ENCODE results near the gene CYP51A1. TPM values are rescaled to one million over a fixed set of nuclear protein-coding genes. Genes with fewer than 3 reads are reported as not detected.

CYP51A1 gene
- polyA plus RNA-seq, 1 donor (not counting 4 experiments of a cell fraction or from before 2014, with no cell fraction given) = 55.1 TPM

GRCh38 chr7:92095380-92095779, 38.9 kb downstream of the CYP51A1 start:
- no peaks in the 10 kb centered on the region for H3K27me3 ChIP-seq (ENCODE audit: control insufficient read depth, extremely low read depth, insufficient read depth, low read length)
- peaks cover 9 to 17% of the 10 kb centered on the region in 2 experiments for H3K36me3 ChIP-seq (ENCODE audit: control insufficient read depth in 2 of 2, extremely low read depth in 1 of 2, insufficient read depth in 2 of 2, low read length in 2 of 2)
- no peaks in the 10 kb centered on the region for H3K9me3 ChIP-seq (ENCODE audit: control insufficient read depth, low read depth, low read length)
- no peak for FAIRE-seq
- no peaks in the 10 kb centered on the region for H3K4me1 ChIP-seq (ENCODE audit: control insufficient read depth, extremely low read depth, insufficient read depth, low read length)
- no peak overlapping the region for H3K4me3 ChIP-seq (ENCODE audit: control insufficient read depth in 2 of 3, extremely low read depth in 1 of 3, insufficient read depth in 2 of 3, low read depth in 1 of 3, low read length in 3 of 3)
- no peaks in the 10 kb centered on the region for H4K20me1 ChIP-seq (ENCODE audit: control insufficient read depth, extremely low read depth, insufficient read depth, low read length)
- H3K4me2 ChIP-seq (ENCODE audit: control insufficient read depth, extremely low read depth, insufficient read depth, low read depth, low read length) = no peak overlapping the region
- no peaks in the 10 kb centered on the region for H3K9me1 ChIP-seq (ENCODE audit: control insufficient read depth, extremely low read depth, insufficient read depth, low read length)
- dilution Hi-C loops (cut with MboI; ENCODE audit: extremely low pct_ligation_motif_present, low sequenced_read_pairs) = no loop called here
- no peak overlapping the region for H3K27ac ChIP-seq (ENCODE audit: control insufficient read depth, insufficient read depth, low read length)
- no peaks in the 10 kb centered on the region for H3K79me2 ChIP-seq (ENCODE audit: control insufficient read depth, insufficient read depth, low read length)
- H2AFZ ChIP-seq (ENCODE audit: control insufficient read depth, low read length) = no peak overlapping the region
- H3K9ac ChIP-seq (ENCODE audit: control insufficient read depth, extremely low read depth, insufficient read depth, low read length) = no peak overlapping the region
- TF ChIP-seq, protein P1, sequence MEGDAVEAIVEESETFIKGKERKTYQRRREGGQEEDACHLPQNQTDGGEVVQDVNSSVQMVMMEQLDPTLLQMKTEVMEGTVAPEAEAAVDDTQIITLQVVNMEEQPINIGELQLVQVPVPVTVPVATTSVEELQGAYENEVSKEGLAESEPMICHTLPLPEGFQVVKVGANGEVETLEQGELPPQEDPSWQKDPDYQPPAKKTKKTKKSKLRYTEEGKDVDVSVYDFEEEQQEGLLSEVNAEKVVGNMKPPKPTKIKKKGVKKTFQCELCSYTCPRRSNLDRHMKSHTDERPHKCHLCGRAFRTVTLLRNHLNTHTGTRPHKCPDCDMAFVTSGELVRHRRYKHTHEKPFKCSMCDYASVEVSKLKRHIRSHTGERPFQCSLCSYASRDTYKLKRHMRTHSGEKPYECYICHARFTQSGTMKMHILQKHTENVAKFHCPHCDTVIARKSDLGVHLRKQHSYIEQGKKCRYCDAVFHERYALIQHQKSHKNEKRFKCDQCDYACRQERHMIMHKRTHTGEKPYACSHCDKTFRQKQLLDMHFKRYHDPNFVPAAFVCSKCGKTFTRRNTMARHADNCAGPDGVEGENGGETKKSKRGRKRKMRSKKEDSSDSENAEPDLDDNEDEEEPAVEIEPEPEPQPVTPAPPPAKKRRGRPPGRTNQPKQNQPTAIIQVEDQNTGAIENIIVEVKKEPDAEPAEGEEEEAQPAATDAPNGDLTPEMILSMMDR (optimal IDR thresholded peaks at IDR 0.05 in 1 of 3, IDR thresholded peaks at IDR 0.05 in 1 of 3, conservative IDR thresholded peaks at IDR 0.05 in 1 of 3; ENCODE audit: extremely low read depth in 1 of 3, insufficient read depth in 2 of 3, low read length in 3 of 3) = no peak
- TF ChIP-seq EZH2 (IDR thresholded peaks at IDR 0.05; ENCODE audit: low read length) = no peak
- no peak for DNase-seq (ENCODE audit: low read depth, low spot score)

- DNase-seq (ENCODE audit: low read depth, low spot score) (no peak), FAIRE-seq (no peak)
- Histone ChIP-seq H3K4me1 (ENCODE audit: control insufficient read depth, extremely low read depth, insufficient read depth, low read length) (no peaks in the 10 kb centered on the region), H3K36me3 (ENCODE audit: control insufficient read depth in 2 of 2, extremely low read depth in 1 of 2, insufficient read depth in 2 of 2, low read length in 2 of 2) (peaks cover 8 to 9% of the 10 kb centered on the region in 2 experiments), H3K4me2 (ENCODE audit: control insufficient read depth, extremely low read depth, insufficient read depth, low read depth, low read length) (no peak overlapping the region), H3K79me2 (ENCODE audit: control insufficient read depth, insufficient read depth, low read length) (no peaks in the 10 kb centered on the region), H2AFZ (ENCODE audit: control insufficient read depth, low read length) (no peak overlapping the region), H3K9ac (ENCODE audit: control insufficient read depth, extremely low read depth, insufficient read depth, low read length) (no peak overlapping the region), H3K4me3 (ENCODE audit: control insufficient read depth in 2 of 3, extremely low read depth in 1 of 3, insufficient read depth in 2 of 3, low read depth in 1 of 3, low read length in 3 of 3) (no peak overlapping the region), H3K9me1 (ENCODE audit: control insufficient read depth, extremely low read depth, insufficient read depth, low read length) (no peaks in the 10 kb centered on the region), H4K20me1 (ENCODE audit: control insufficient read depth, extremely low read depth, insufficient read depth, low read length) (no peaks in the 10 kb centered on the region), H3K27me3 (ENCODE audit: control insufficient read depth, extremely low read depth, insufficient read depth, low read length) (no peaks in the 10 kb centered on the region), H3K9me3 (ENCODE audit: control insufficient read depth, low read depth, low read length) (no peaks in the 10 kb centered on the region), H3K27ac (ENCODE audit: control insufficient read depth, insufficient read depth, low read length) (no peak overlapping the region)
- TF ChIP-seq, protein P1 (optimal IDR thresholded peaks at IDR 0.05 in 1 of 3, IDR thresholded peaks at IDR 0.05 in 1 of 3, conservative IDR thresholded peaks at IDR 0.05 in 1 of 3; ENCODE audit: extremely low read depth in 1 of 3, insufficient read depth in 2 of 3, low read length in 3 of 3) = no peak
- TF ChIP-seq EZH2 (IDR thresholded peaks at IDR 0.05; ENCODE audit: low read length) = no peak
- dilution Hi-C loops (cut with MboI; ENCODE audit: extremely low pct_ligation_motif_present, low sequenced_read_pairs) = no loop called here
Measured at GRCh38 chr7:92092210-92092609, 42.1 kb downstream of the CYP51A1 start.

Measured in keratinocyte (primary cell).